ENCODE data around the gene UQCR10.

GRCh38 chr22:29734406-29734805 lies 32.8 kb upstream of the UQCR10 start:
- TF ChIP-seq POLR2A (IDR thresholded peaks at IDR 0.05): no peak
- TF ChIP-seq CTCF (IDR thresholded peaks at IDR 0.05): no peak

Measured in thyroid gland (tissue), 4 donors.